Ecto neural progenitor cell (in vitro differentiated cells): ENCODE measurements around the gene IL18BP.

ENCODE experiments used
- DNase-seq: peaks from one replicate; pipeline ENCODE4 v3.0.0-alpha.2; 2018; ENCODE audit warnings: low spot score

Gene IL18BP

GRCh38 chr11:71998649-71999310 is at the start of gene IL18BP:
Gene IL18BP, plus strand, starts transcription at chr11:71998909. Its CDS starts 1,076 bp downstream, at chr11:71999985.
- no peak for DNase-seq

GRCh38 chr11:71949034-71949433 is 49.7 kb upstream of the IL18BP start:
- no peak for DNase-seq

- DNase-seq: no peak
These were observed 46.9 kb upstream of the IL18BP start for GRCh38 chr11:71951741-71952310.

- DNase-seq: no peak
These were observed 42.7 kb upstream of the IL18BP start for GRCh38 chr11:71955898-71956456.

GRCh38 chr11:71962428-71963038 is 36.2 kb upstream of the IL18BP start:
- DNase-seq: no peak

GRCh38 chr11:71963468-71963867 is 35.2 kb upstream of the IL18BP start:
- DNase-seq: no peak

GRCh38 chr11:71964641-71965040 is 34.1 kb upstream of the IL18BP start:
- DNase-seq: no peak

- no peak for DNase-seq
These were observed 27.0 kb upstream of the IL18BP start for GRCh38 chr11:71971680-71972079.

GRCh38 chr11:71976551-71976950 is 22.2 kb upstream of the IL18BP start:
- no peak for DNase-seq

- no peak for DNase-seq
These were observed 21.6 kb upstream of the IL18BP start for GRCh38 chr11:71977090-71977489.

- no peak for DNase-seq
These were observed 20.8 kb upstream of the IL18BP start for GRCh38 chr11:71977743-71978418.

GRCh38 chr11:71979094-71979493 is 19.6 kb upstream of the IL18BP start:
- DNase-seq: no peak

GRCh38 chr11:71979602-71980001 is 19.1 kb upstream of the IL18BP start:
- no peak for DNase-seq

GRCh38 chr11:71986131-71986530 is 12.6 kb upstream of the IL18BP start:
- DNase-seq: no peak

GRCh38 chr11:71987521-71987920 is 11.2 kb upstream of the IL18BP start:
- DNase-seq: no peak

- DNase-seq: no peak
These were observed 10.7 kb upstream of the IL18BP start for GRCh38 chr11:71988050-71988449.

GRCh38 chr11:71990701-71991100 is 8.0 kb upstream of the IL18BP start:
- no peak for DNase-seq

GRCh38 chr11:71991494-71991893 is 7.2 kb upstream of the IL18BP start:
- DNase-seq: no peak

- DNase-seq: no peak
These were observed 6.5 kb upstream of the IL18BP start for GRCh38 chr11:71992136-71992730.

GRCh38 chr11:71994786-71995185 is 3.9 kb upstream of the IL18BP start:
- no peak for DNase-seq

GRCh38 chr11:71995726-71996291 is 2.9 kb upstream of the IL18BP start:
- no peak for DNase-seq

- no peak for DNase-seq
These were observed 2.2 kb upstream of the IL18BP start for GRCh38 chr11:71996517-71996916.
